H7 (cell line): ENCODE measurements around the gene BRF1. TPM values are rescaled to one million over a fixed set of nuclear protein-coding genes. Genes with fewer than 3 reads are reported as not detected.
"Not testable (repeated sequence)": the region's sequence is repeated elsewhere in the genome, so short reads cannot be mapped to it uniquely, and the experiment has no call there.

Source experiments
- DNase-seq: peaks from one replicate; pipeline ENCODE4 v3.0.0; 2012
- H3K27me3 ChIP-seq: 2 replicates; pipeline ENCODE4 v1.6.0; 2011; ENCODE audit warnings: mild to moderate bottlenecking, low read length; ENCODE audit not compliant: control insufficient read depth, insufficient read depth
- H3K36me3 ChIP-seq: replicated peaks from 2 replicates; pipeline ENCODE4 v1.5.1; 2011; ENCODE audit warnings: low read length; ENCODE audit not compliant: control insufficient read depth, insufficient read depth
- H3K4me3 ChIP-seq: 2 replicates; pipeline ENCODE4 v1.5.1; 2011; ENCODE audit warnings: low read depth, mild to moderate bottlenecking, control low read depth, low read length, moderate library complexity; ENCODE audit not compliant: insufficient read depth
- total RNA-seq: library from RNA; depleted of rRNA; stranded (reverse); fragments of >200 nt; shearing (Covaris generic); gene quantifications from 2 replicates; pipeline ENCODE4 v1.2.3, GENCODE V29; 2014

Gene BRF1
- total RNA-seq, 1 experiment from 2014 or later, result 18.5 TPM

GRCh38 chr14:105299654-105300541 is 903 bp downstream of the BRF1 start:
- peak; percentile 67 for DNase-seq
- peaks cover 8% of the 10 kb centered on the region for H3K27me3 ChIP-seq
- peak overlapping the region; percentile 87 for H3K4me3 ChIP-seq
- H3K36me3 ChIP-seq, result no peaks in the 10 kb centered on the region

DNA sequence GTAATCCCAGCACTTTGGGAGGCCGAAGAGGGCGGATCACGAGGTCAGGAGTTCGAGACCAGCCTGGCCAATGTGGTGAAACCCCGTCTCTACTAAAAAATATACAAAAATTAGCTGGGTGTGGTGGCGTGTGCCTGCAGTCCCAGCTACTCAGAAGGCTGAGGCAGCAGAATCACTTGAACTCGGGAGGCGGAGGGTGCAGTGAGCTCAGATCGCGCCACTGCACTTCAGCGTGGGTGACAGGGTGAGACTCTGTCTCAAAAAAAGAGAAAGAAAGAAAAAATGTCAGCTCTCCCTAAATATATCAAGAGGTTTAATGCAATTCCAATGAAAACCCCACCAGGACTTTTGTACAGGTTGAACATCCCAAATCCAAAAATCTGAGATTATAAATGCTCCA is 3.5 kb downstream of the BRF1 start:
- not testable (repeated sequence) for DNase-seq, H3K36me3 ChIP-seq, H3K4me3 ChIP-seq, H3K27me3 ChIP-seq

GRCh38 chr14:105294142-105294597 is 6.6 kb downstream of the BRF1 start:
- DNase-seq, result peak; percentile 35
- no peaks in the 10 kb centered on the region for H3K36me3 ChIP-seq
- H3K27me3 ChIP-seq, result no peaks in the 10 kb centered on the region
- H3K4me3 ChIP-seq, result no peak overlapping the region

GRCh38 chr14:105292826-105293711 is 7.7 kb downstream of the BRF1 start:
- no peaks in the 10 kb centered on the region for H3K36me3 ChIP-seq
- no peaks in the 10 kb centered on the region for H3K27me3 ChIP-seq
- DNase-seq, result peak; percentile 36
- no peak overlapping the region for H3K4me3 ChIP-seq

- no peaks in the 10 kb centered on the region for H3K36me3 ChIP-seq
- no peaks in the 10 kb centered on the region for H3K27me3 ChIP-seq
- peak; percentile 79 for DNase-seq
- H3K4me3 ChIP-seq, result no peak overlapping the region
Measured at GRCh38 chr14:105290621-105291346, 10.0 kb downstream of the BRF1 start.

GRCh38 chr14:105288936-105289335 is 11.9 kb downstream of the BRF1 start:
- not testable (repeated sequence) for H3K27me3 ChIP-seq, H3K4me3 ChIP-seq, H3K36me3 ChIP-seq, DNase-seq

- no peak overlapping the region for H3K4me3 ChIP-seq
- no peaks in the 10 kb centered on the region for H3K27me3 ChIP-seq
- H3K36me3 ChIP-seq, result no peaks in the 10 kb centered on the region; the same call in 1 of the 2 replicates
- peak; percentile 75 for DNase-seq
Measured at GRCh38 chr14:105287249-105288102, 13.3 kb downstream of the BRF1 start.

- Histone ChIP-seq H3K4me3 (no peak overlapping the region), H3K27me3 (no peaks in the 10 kb centered on the region), H3K36me3 (no peaks in the 10 kb centered on the region; the same call in 1 of the 2 replicates)
- DNase-seq, result peak; percentile 37
Measured at GRCh38 chr14:105286759-105287144, 14.0 kb downstream of the BRF1 start.

DNA sequence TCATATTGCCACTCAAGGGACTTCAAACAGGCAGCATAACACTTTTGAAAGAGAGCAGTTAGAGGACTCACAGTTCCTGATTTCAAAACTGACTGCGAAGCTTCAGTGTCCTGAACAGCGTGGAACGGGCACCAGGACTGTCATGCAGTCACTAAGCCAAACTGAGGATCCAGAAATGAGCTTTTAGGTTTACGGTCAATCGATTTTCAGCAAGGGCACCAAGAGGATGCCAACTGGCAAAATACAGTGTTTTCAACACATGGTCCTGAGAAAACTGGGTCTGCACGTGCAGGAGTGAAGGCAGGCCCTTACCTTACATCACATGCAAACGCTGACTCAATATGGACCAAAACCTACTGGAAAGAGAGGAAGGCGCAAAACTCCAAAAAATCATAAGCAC is 15.6 kb downstream of the BRF1 start:
- H3K36me3 ChIP-seq, result no peaks in the 10 kb centered on the region; the same call in 1 of the 2 replicates
- no peak overlapping the region for H3K4me3 ChIP-seq
- DNase-seq, result peak; percentile 16
- H3K27me3 ChIP-seq, result no peaks in the 10 kb centered on the region

- peak; percentile 46 for DNase-seq
- Histone ChIP-seq H3K4me3 (no peak overlapping the region), H3K27me3 (no peaks in the 10 kb centered on the region), H3K36me3 (no peaks in the 10 kb centered on the region; the same call in 1 of the 2 replicates)
Measured at GRCh38 chr14:105283899-105284298, 16.9 kb downstream of the BRF1 start.

DNA sequence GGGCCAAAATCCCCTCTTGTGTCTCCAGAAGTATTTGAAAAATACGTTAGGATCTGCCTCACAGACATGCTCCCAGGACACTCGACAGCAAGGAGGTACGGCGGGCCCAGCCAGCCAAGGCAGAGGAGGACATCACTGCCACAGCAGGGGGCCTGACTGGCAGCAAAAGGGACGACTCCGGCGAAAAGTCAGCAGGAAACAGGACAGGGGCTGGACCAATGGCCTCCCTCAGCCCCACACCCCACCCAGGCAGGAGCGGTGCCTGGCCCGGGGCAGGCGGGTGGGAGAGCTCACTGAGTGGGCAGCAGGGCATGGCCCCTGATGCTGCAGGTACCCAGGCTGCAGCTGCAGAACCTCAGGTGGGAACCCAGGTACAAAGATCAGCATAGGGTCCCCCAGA is 17.8 kb downstream of the BRF1 start:
- Histone ChIP-seq H3K27me3 (no peaks in the 10 kb centered on the region), H3K4me3 (no peak overlapping the region), H3K36me3 (no peaks in the 10 kb centered on the region; the same call in 1 of the 2 replicates)
- peak; percentile 91 for DNase-seq

GRCh38 chr14:105282098-105282725 is 18.6 kb downstream of the BRF1 start:
- H3K36me3 ChIP-seq, result no peaks in the 10 kb centered on the region; the same call in 1 of the 2 replicates
- H3K27me3 ChIP-seq, result no peaks in the 10 kb centered on the region
- DNase-seq, result no peak
- H3K4me3 ChIP-seq, result no peak overlapping the region
